Measurements from ENCODE around the gene ATP5F1E.

Gene ATP5F1E

GRCh38 chr20:59005523-59006166, 26.5 kb downstream of the ATP5F1E start:
- peak overlapping the region; percentile 7 for H4K8ac ChIP-seq (ENCODE audit: low read length)
- 97% methylated on average over 3 of the region's 3 CpGs for WGBS
- H3K27me3 ChIP-seq (ENCODE audit: control insufficient read depth in 1 of 2, insufficient read depth in 1 of 2, low read length in 2 of 2), result no peaks in the 10 kb centered on the region
- H3K4me2 ChIP-seq (ENCODE audit: low read length, poor library complexity, severe bottlenecking), result peak overlapping the region; percentile 62
- peak overlapping the region in 1 of 2 experiments; percentile 91 for H3K4me3 ChIP-seq (ENCODE audit: insufficient read depth in 1 of 2, low read depth in 1 of 2, low read length in 2 of 2)
- no peak overlapping the region for H3K23ac ChIP-seq (ENCODE audit: low read length in 2 of 2)
- H3K4me1 ChIP-seq (ENCODE audit: control insufficient read depth, insufficient read depth, low read depth, low read length), result peaks cover 39% of the 10 kb centered on the region
- H2BK5ac ChIP-seq (ENCODE audit: low read depth, low read length, poor library complexity, severe bottlenecking), result no peak overlapping the region
- no peaks in the 10 kb centered on the region for H3K9me3 ChIP-seq (ENCODE audit: control insufficient read depth, low read length)
- H2AFZ ChIP-seq (ENCODE audit: low read depth, low read length), result no peak overlapping the region
- H3K14ac ChIP-seq (ENCODE audit: low read length in 2 of 2), result no peak overlapping the region
- H3K36me3 ChIP-seq (ENCODE audit: control insufficient read depth in 1 of 2, insufficient read depth in 2 of 2, low read depth in 1 of 2, low read length in 2 of 2), result peaks cover 23 to 43% of the 10 kb centered on the region in 2 experiments
- peaks cover 35% of the 10 kb centered on the region for H3K79me1 ChIP-seq (replicated peaks; ENCODE audit: low read length, poor library complexity, severe bottlenecking)
- H2BK15ac ChIP-seq (ENCODE audit: low read depth, poor library complexity, severe bottlenecking), result no peak overlapping the region
- H2BK120ac ChIP-seq (ENCODE audit: low read depth, low read length), result no peak overlapping the region
- peak overlapping the region; percentile 27 for H2AK5ac ChIP-seq (ENCODE audit: low read length, severe bottlenecking)
- no peak overlapping the region for H2BK12ac ChIP-seq (ENCODE audit: low read length in 2 of 2)
- no peak overlapping the region for H4K91ac ChIP-seq (ENCODE audit: low read length)
- no peak overlapping the region for H3K27ac ChIP-seq (ENCODE audit: low read length, poor library complexity, severe bottlenecking)
- peak overlapping the region; percentile 93 for H3K9ac ChIP-seq (ENCODE audit: low read length)
- H3K18ac ChIP-seq (ENCODE audit: low read depth in 1 of 2, low read length in 2 of 2), result no peak overlapping the region
- DNase-seq, result no peak
- no peak overlapping the region for H3K4ac ChIP-seq (ENCODE audit: low read depth in 1 of 2, low read length in 2 of 2)

- H3K79me1 ChIP-seq (replicated peaks; ENCODE audit: low read length, poor library complexity, severe bottlenecking), result peaks cover 37% of the 10 kb centered on the region
- no peak for DNase-seq
- no peak overlapping the region for H3K18ac ChIP-seq (ENCODE audit: low read depth in 1 of 2, low read length in 2 of 2)
- peaks cover 34% of the 10 kb centered on the region for H3K4me1 ChIP-seq (ENCODE audit: control insufficient read depth, insufficient read depth, low read depth, low read length)
- H4K91ac ChIP-seq (ENCODE audit: low read length), result no peak overlapping the region
- H2BK120ac ChIP-seq (ENCODE audit: low read depth, low read length), result no peak overlapping the region
- H2BK12ac ChIP-seq (ENCODE audit: low read length in 2 of 2), result no peak overlapping the region
- 93% methylated on average over 17 of the region's 17 CpGs for WGBS
- no peak overlapping the region for H3K4ac ChIP-seq (ENCODE audit: low read depth in 1 of 2, low read length in 2 of 2)
- H2AFZ ChIP-seq (ENCODE audit: low read depth, low read length), result no peak overlapping the region
- H2AK5ac ChIP-seq (ENCODE audit: low read length, severe bottlenecking), result no peak overlapping the region
- no peak overlapping the region for H3K27ac ChIP-seq (ENCODE audit: low read length, poor library complexity, severe bottlenecking)
- H2BK5ac ChIP-seq (ENCODE audit: low read depth, low read length, poor library complexity, severe bottlenecking), result no peak overlapping the region
- H3K4me3 ChIP-seq (ENCODE audit: insufficient read depth in 1 of 2, low read depth in 1 of 2, low read length in 2 of 2), result peak overlapping the region in 1 of 2 experiments; percentile 91
- no peak overlapping the region for H3K14ac ChIP-seq (ENCODE audit: low read length in 2 of 2)
- no peak overlapping the region for H4K8ac ChIP-seq (ENCODE audit: low read length)
- no peak overlapping the region for H2BK15ac ChIP-seq (ENCODE audit: low read depth, poor library complexity, severe bottlenecking)
- no peaks in the 10 kb centered on the region for H3K27me3 ChIP-seq (ENCODE audit: control insufficient read depth in 1 of 2, insufficient read depth in 1 of 2, low read length in 2 of 2)
- H3K23ac ChIP-seq (ENCODE audit: low read length in 2 of 2), result no peak overlapping the region
- no peak overlapping the region for H3K4me2 ChIP-seq (ENCODE audit: low read length, poor library complexity, severe bottlenecking)
- no peak overlapping the region for H3K9ac ChIP-seq (ENCODE audit: low read length)
- no peaks in the 10 kb centered on the region for H3K9me3 ChIP-seq (ENCODE audit: control insufficient read depth, low read length)
- peaks cover 27 to 48% of the 10 kb centered on the region in 2 experiments for H3K36me3 ChIP-seq (ENCODE audit: control insufficient read depth in 1 of 2, insufficient read depth in 2 of 2, low read depth in 1 of 2, low read length in 2 of 2)
These were observed 27.2 kb downstream of the ATP5F1E start for GRCh38 chr20:59004763-59005522.

GRCh38 chr20:59004493-59004762, 27.7 kb downstream of the ATP5F1E start:
- no peak overlapping the region for H3K18ac ChIP-seq (ENCODE audit: low read depth in 1 of 2, low read length in 2 of 2)
- H4K8ac ChIP-seq (ENCODE audit: low read length), result no peak overlapping the region
- H2BK15ac ChIP-seq (ENCODE audit: low read depth, poor library complexity, severe bottlenecking), result no peak overlapping the region
- no peak overlapping the region for H3K4me3 ChIP-seq (ENCODE audit: insufficient read depth in 1 of 2, low read depth in 1 of 2, low read length in 2 of 2)
- no peak overlapping the region for H3K4ac ChIP-seq (ENCODE audit: low read depth in 1 of 2, low read length in 2 of 2)
- H3K4me1 ChIP-seq (ENCODE audit: control insufficient read depth, insufficient read depth, low read depth, low read length), result peaks cover 34% of the 10 kb centered on the region
- no peak overlapping the region for H4K91ac ChIP-seq (ENCODE audit: low read length)
- H3K27ac ChIP-seq (ENCODE audit: low read length, poor library complexity, severe bottlenecking), result no peak overlapping the region
- H3K36me3 ChIP-seq (ENCODE audit: control insufficient read depth in 1 of 2, insufficient read depth in 2 of 2, low read depth in 1 of 2, low read length in 2 of 2), result peaks cover 29 to 50% of the 10 kb centered on the region in 2 experiments
- no peak overlapping the region for H2AK5ac ChIP-seq (ENCODE audit: low read length, severe bottlenecking)
- H3K23ac ChIP-seq (ENCODE audit: low read length in 2 of 2), result no peak overlapping the region
- H3K4me2 ChIP-seq (ENCODE audit: low read length, poor library complexity, severe bottlenecking), result no peak overlapping the region
- no peak overlapping the region for H3K9ac ChIP-seq (ENCODE audit: low read length)
- H2BK120ac ChIP-seq (ENCODE audit: low read depth, low read length), result no peak overlapping the region
- H2BK5ac ChIP-seq (ENCODE audit: low read depth, low read length, poor library complexity, severe bottlenecking), result no peak overlapping the region
- H3K27me3 ChIP-seq (ENCODE audit: control insufficient read depth in 1 of 2, insufficient read depth in 1 of 2, low read length in 2 of 2), result no peaks in the 10 kb centered on the region
- no peak overlapping the region for H3K14ac ChIP-seq (ENCODE audit: low read length in 2 of 2)
- no peak overlapping the region for H2AFZ ChIP-seq (ENCODE audit: low read depth, low read length)
- WGBS, result 92% methylated on average over 4 of the region's 4 CpGs
- H3K79me1 ChIP-seq (replicated peaks; ENCODE audit: low read length, poor library complexity, severe bottlenecking), result peaks cover 37% of the 10 kb centered on the region
- H3K9me3 ChIP-seq (ENCODE audit: control insufficient read depth, low read length), result no peaks in the 10 kb centered on the region
- no peak for DNase-seq
- no peak overlapping the region for H2BK12ac ChIP-seq (ENCODE audit: low read length in 2 of 2)

- Histone ChIP-seq H3K27me3 (ENCODE audit: control insufficient read depth in 1 of 2, insufficient read depth in 1 of 2, low read length in 2 of 2) (no peaks in the 10 kb centered on the region), H3K4me1 (ENCODE audit: control insufficient read depth, insufficient read depth, low read depth, low read length) (peaks cover 34% of the 10 kb centered on the region), H3K4ac (ENCODE audit: low read depth in 1 of 2, low read length in 2 of 2) (no peak overlapping the region), H3K14ac (ENCODE audit: low read length in 2 of 2) (no peak overlapping the region), H3K18ac (ENCODE audit: low read depth in 1 of 2, low read length in 2 of 2) (no peak overlapping the region), H2BK12ac (ENCODE audit: low read length in 2 of 2) (no peak overlapping the region), H3K9ac (ENCODE audit: low read length) (no peak overlapping the region), H4K8ac (ENCODE audit: low read length) (no peak overlapping the region), H3K9me3 (ENCODE audit: control insufficient read depth, low read length) (no peaks in the 10 kb centered on the region), H3K27ac (ENCODE audit: low read length, poor library complexity, severe bottlenecking) (no peak overlapping the region), H2BK15ac (ENCODE audit: low read depth, poor library complexity, severe bottlenecking) (peak overlapping the region; percentile 8), H3K23ac (ENCODE audit: low read length in 2 of 2) (no peak overlapping the region), H3K4me2 (ENCODE audit: low read length, poor library complexity, severe bottlenecking) (no peak overlapping the region), H2AFZ (ENCODE audit: low read depth, low read length) (no peak overlapping the region), H2BK120ac (ENCODE audit: low read depth, low read length) (no peak overlapping the region), H3K79me1 (replicated peaks; ENCODE audit: low read length, poor library complexity, severe bottlenecking) (peaks cover 37% of the 10 kb centered on the region), H3K4me3 (ENCODE audit: insufficient read depth in 1 of 2, low read depth in 1 of 2, low read length in 2 of 2) (no peak overlapping the region), H3K36me3 (ENCODE audit: control insufficient read depth in 1 of 2, insufficient read depth in 2 of 2, low read depth in 1 of 2, low read length in 2 of 2) (peaks cover 34 to 55% of the 10 kb centered on the region in 2 experiments), H4K91ac (ENCODE audit: low read length) (no peak overlapping the region), H2BK5ac (ENCODE audit: low read depth, low read length, poor library complexity, severe bottlenecking) (no peak overlapping the region), H2AK5ac (ENCODE audit: low read length, severe bottlenecking) (no peak overlapping the region)
- DNase-seq, result no peak
- 95% methylated on average over 16 of the region's 16 CpGs for WGBS
These were observed 28.2 kb downstream of the ATP5F1E start for GRCh38 chr20:59003836-59004492.
